K562 treated with DMSO at 1 percent for 12 hours (cell line): ENCODE measurements around the gene NCOA6. TPM values are rescaled to one million over a fixed set of nuclear protein-coding genes. Genes with fewer than 3 reads are reported as not detected.

Source experiments
- total RNA-seq: library from RNA; unstranded; fragments of 300-600 nt; gene quantifications from 2 replicates; pipeline ENCODE4 v1.2.3, GENCODE V29; 2022; ENCODE audit not compliant: insufficient read depth

The NCOA6 gene
- total RNA-seq, result 4.7 and 18.8 TPM in 2 replicates

GRCh38 chr20:34825530-34826362, at the start of gene NCOA6:
Gene NCOA6 (minus strand): TSS chr20:34825651. CDS start chr20:34782355, 43,296 bp downstream.

GRCh38 chr20:34872622-34873224, 47.3 kb upstream of the NCOA6 start, which contains the start of gene GGT7:
Gene GGT7 (minus strand): TSS chr20:34872856. CDS start chr20:34872815, 41 bp downstream.

GRCh38 chr20:34704177-34705007, 121.1 kb downstream of the NCOA6 start, which contains the start of gene TP53INP2:
Gene TP53INP2 (plus strand): TSS chr20:34704344. CDS start chr20:34708740, 4,396 bp downstream.

GRCh38 chr20:34676642-34677373, 148.6 kb downstream of the NCOA6 start, which contains the start of gene PIGU:
Gene PIGU (minus strand): TSS chr20:34677092. CDS start chr20:34677085, 7 bp downstream.

Other genes with a start within 250 kb of the NCOA6 start
- gene PIGU, start 148.6 kb downstream of the NCOA6 start, total RNA-seq, result 21.6 and 30.4 TPM in 2 replicates
- 8.0 and 27.1 TPM in 2 replicates for gene TP53INP2, start 121.3 kb downstream of the NCOA6 start, total RNA-seq
- gene GGT7, start 47.2 kb upstream of the NCOA6 start, total RNA-seq, result 27.9 and 44.4 TPM in 2 replicates
- 46.9 and 65.9 TPM in 2 replicates for gene ACSS2, start 51.0 kb upstream of the NCOA6 start, total RNA-seq
- 46.8 and 63.6 TPM in 2 replicates for gene GSS, start 130.2 kb upstream of the NCOA6 start, total RNA-seq
- gene MYH7B, start 130.2 kb upstream of the NCOA6 start, total RNA-seq, result not detected in 2 replicates